NT2/D1 (cell line): ENCODE data around the gene NUDT16L1.

Experiments used
- SUZ12 ChIP-seq: IDR thresholded peaks from 2 replicates; pipeline ENCODE4 v1.6.1; 2011; ENCODE audit not compliant: insufficient read length, insufficient read depth; ENCODE audit errors: extremely low read depth
- ZNF274 ChIP-seq: IDR thresholded peaks from 2 replicates; pipeline ENCODE4 v1.6.1; 2011; ENCODE audit warnings: mild to moderate bottlenecking, low read depth, low read length

GRCh38 chr16:4674926-4675530 is 18.3 kb upstream of the NUDT16L1 start:
- no peak for TF ChIP-seq ZNF274
- TF ChIP-seq SUZ12 = no peak
